GM19025 (cell line): ENCODE data around the gene TNS3.
"Not testable (repeated sequence)": the region's sequence is repeated elsewhere in the genome, so short reads cannot be mapped to it uniquely, and the experiment has no call there.

Source experiments
- ATAC-seq: cut with Tn5 transposase; IDR thresholded peaks from one replicate; pipeline ENCODE4 v1.9.1; 2021; ENCODE audit warnings: mild to moderate bottlenecking, low read depth, moderate library complexity; ENCODE audit not compliant: unreplicated experiment

The TNS3 gene

DNA sequence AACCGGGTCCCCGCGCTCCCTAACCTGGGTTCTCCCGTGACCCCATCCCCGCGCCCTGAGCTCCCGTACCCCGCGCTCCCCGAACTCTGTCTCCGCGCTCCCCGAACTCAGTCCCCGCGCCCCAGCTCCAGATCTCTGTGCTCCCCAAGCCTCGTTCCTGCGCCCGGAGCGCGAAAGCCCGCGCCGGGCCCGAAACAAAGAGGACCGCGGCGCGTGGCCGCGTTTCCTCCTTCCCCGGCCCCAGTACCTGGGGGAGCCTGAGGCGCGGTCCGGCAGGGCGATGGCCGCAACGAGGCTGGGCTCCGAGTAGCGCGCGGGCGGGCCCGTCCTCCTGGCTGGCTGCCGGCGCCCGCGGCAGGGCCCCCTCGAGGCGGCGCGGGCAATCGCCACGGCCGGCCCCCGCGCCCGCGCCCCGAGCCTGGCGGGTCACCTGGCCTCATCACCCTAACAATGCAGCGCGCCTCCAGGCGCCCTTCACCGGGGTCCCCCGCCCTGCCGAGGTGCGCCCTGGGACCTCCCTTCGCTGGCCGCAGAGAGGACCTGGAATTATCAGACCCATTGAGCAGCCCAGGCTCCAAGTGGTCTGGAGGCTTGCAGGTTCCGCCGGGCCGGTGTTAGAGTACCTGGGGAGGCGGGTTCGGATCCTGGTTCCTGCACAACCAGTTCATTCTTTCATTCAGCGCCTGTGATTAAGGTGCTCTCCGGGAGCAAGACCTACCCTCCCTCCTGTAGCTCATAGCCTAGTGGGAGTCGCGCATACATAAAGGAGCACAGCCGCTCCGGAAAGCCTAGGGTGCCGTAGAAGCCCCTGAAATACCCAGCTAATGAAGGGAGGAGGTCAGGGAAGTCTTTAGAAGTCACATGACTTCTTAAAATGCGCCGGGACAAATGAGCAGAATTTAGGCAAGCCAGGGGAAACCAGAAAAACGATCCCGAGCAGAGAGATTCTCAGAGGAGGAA, at the start of gene TNS3:
Gene TNS3, minus strand, starts transcription at position 308 of the 960 bp plus-strand sequence. CDS start 142,475 bp downstream, outside the sequence.
- no peak for ATAC-seq

DNA sequence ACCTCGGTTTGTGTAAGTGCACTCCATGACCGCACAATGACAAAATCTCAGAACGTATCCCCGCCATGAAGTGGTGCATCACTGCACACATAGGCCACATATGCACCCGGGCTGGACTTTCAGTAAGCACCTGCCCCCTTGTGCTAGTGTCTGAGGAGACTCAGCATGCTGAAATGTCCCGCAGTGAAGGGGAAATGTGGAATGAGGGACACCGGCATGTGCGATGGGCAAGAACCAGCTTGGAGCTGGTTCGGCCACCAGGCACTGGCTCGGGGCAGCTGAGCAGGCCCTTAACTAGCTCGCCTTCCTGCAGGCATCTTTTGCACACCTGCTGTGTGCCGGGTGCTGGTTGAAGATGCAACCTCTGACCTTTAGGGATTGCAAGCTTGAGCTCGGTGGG, 49.8 kb upstream of the TNS3 start:
- ATAC-seq = no peak

DNA sequence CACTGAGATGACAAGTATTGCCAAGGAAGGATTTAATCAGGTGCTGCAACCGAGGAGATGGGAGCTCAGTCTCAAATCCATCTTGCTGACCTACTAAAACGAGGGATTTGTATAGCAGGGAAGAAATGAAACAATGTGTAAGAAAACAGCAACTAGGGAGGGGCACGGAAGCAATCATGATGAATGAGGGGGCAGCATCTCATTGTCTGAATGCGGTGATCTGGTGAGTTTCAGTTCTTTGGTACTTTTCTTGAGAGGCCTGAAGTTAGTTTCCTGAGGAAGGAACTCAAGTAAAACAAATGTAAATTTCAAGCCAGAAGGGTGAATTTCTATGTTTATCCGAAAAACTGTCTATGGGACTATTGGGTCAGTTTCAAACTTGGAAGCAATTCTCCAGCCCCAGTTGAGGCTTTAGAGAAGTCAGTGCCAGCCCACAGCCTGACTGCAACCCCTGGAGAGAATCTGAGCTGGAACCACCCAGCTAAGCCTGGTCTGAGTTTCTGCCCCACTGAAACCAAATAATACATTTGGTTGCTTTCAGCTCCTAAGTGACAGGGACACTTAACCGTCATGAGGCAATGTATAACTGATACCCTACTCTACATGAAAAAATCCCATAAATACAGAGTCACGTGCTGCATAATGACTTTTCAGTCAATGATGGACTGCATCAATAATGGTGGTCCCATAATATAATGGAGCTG, 45.8 kb upstream of the TNS3 start:
- no peak for ATAC-seq

DNA sequence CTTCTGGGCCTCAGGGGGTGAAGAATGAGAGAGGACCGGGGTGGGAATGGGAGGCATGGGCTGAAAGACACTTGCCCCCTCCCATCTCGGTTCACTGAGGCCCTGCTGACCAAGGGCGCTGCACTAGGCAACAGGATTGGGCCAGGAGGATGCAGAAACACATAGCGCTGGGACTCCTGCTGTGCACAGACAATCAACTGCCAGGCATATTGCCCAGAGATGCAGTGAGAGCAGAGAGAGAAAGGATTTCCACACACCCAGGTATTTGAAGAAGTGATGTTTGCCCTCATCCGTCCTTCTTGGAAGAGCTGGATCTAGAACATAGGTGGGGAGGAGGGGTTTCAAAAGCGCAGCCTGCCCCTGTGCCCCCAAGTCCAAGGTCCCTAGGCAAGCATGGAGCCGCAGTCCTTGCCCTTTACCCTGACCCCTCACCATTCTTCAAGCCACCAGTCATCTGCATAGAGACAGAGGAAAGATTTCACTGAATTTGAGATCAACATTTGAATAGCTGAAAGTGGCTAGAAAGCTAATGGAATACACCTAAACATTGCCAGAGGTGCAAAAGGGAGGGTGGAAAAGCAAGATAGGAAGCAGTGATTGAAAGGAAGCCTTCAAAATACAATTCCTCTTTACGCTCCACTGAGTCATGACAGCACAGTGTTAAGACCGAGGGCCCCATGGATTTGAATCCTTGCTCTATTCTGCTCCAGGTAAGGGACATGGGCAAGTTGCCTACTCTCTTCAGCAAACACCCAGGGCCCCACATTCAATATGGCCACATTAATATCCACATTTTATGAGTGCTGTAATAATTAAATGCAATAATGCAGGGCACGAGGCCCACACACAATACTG, 44.2 kb upstream of the TNS3 start:
- no peak for ATAC-seq

DNA sequence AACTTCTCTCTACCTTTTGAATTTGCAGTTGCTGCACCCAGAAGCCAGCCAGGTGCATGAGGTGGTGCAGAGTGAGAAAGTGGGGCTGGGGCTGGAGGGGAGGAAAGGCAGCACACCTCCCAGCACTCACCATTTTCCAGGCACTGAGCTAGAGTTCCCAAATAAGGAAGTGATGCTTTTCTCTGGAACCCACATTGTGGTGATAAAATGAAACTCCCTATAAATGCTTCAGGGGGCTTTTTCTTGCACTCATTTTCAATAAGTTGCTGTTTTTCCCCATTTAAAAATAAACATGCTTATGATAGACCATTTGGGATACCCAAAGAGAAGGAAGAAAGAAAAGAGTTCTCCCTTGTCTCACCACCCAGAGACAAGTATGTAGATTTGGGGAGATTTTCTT, 42.8 kb upstream of the TNS3 start:
- ATAC-seq = no peak

DNA sequence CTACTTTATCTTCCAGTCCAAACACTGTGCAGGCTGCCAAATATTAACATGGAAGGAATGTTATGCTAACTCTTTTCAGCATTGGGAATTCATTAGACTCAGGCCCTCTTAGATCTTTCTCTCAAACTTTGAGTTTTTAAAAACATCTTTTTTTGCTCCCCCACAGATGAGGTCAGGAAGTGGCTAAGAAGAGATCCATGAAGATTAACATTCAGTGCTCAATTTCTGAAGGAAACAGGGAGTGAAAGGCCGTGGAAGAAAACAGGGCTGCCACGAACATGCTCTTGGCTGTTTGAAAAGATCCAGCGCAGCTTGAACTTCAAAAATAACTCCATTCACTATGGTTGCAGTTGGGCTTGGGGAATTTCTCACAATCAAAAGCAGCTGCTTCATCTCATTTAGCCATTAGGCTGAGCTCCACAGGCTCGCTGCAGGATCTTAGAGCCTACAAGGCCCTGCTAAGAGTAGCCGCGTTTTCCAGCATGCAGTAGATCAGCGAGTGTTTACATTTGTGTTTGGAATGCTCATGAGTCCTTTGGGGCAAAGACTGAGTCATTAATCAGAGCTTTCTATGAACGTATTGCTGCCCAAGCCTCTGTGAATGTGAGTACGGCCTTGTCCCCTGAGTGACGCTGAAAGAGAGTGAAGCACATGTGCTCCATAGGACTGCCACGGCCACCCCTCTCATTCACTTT, 41.2 kb upstream of the TNS3 start:
- no peak for ATAC-seq

DNA sequence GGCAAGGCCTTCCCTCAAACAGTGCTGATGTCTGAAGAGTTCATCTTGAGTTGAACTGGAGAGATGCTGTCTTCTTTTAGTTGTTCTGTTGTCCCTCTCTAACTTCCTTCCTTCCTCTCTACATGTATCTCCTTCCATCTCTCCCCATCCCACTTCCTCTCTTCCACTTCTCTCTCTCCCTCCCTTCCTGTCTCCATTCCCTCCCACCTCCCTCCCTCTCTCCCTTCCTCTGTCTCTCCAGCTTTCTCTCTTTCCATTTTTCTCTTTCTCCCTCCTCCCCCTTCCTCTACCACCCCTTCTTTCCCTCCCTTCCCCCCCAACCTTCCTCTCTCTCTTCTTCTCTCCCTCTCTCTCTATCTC, 40.7 kb upstream of the TNS3 start:
- ATAC-seq = no peak

DNA sequence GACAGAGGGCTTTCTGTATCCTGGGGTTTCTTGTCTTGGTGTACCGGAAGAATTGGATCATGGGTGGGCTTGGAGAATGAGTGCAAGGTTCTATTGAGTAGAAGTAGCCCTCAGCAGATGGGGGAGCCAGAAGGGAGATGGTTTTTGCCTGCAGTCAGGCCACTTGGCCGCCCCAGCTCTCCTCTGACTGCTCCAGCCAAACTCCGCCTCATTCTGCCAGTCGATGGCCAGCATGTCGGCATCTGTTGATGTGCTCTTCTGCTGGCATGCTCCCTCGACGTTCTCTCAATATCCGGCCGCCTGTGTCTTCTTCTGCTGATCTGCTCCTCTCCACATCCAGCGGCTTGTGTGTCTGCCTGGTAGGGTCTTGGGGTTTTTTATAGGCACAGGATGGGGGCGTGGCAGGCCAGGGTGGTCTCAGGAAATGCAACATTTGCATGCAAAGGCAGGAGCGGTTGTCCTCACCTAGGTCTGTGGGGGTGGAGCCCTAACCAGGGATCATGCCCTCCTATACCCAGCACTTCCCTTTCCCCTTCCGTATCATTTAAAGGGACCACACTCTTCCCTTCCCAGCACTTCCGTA, 40.2 kb upstream of the TNS3 start:
- no peak for ATAC-seq

DNA sequence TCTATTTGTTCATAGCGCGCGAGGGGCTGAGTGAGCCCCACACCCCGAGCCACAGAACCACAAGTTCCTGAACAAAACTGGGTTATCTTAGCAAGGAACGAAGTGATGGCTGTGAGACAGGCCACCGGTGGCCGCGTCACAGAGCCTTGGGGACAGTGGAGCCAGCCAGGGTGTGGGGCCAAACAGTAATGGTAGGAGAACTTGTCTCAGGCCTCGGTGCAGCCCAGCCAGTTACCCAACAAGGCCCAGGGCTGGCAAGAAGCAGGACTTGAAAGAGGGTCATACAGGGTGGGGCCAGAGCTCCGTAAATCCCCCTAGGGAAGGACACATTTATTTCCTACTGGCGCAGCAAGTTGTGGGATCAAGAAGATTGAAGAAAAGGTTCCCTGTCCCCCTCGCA, 39.4 kb upstream of the TNS3 start:
- ATAC-seq = no peak

DNA sequence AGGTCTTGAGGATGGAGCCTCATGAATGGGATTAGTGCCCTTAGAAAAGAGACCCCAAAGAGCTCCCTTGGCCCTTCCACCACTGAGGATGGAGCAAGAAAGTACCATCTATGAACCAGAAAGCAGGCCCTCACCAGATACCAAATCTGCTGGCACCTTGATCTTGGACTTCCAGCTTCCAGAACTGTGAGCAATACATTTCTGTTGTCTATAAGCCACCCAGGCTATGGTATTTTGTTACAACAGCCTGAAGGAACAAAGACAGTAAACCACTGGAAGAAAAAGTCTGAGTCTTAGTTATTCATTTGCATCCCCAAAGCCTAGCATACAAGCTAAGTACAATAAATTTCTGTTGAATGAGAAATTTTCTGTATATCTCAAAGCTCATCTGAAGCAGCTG, 37.9 kb upstream of the TNS3 start:
- no peak for ATAC-seq

DNA sequence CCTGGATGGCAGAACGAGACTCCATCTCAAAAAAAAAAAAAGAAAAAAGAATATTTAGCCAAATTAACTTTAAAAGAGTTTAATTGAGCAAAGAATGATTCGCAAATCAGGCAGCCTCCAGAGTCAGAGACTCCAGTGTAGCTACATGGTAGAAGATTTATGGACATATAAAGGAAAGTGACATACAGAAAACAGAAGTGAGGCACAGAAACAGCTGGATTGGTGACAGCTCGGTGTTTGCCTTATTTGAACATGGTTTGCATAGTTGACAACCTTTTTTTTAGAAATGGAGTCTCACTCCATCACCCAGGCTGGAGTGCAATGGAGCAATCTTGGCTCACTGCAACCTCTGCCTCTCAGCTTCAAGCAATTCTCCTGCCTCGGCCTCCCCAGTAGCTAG, 35.2 kb upstream of the TNS3 start:
- ATAC-seq = no peak

DNA sequence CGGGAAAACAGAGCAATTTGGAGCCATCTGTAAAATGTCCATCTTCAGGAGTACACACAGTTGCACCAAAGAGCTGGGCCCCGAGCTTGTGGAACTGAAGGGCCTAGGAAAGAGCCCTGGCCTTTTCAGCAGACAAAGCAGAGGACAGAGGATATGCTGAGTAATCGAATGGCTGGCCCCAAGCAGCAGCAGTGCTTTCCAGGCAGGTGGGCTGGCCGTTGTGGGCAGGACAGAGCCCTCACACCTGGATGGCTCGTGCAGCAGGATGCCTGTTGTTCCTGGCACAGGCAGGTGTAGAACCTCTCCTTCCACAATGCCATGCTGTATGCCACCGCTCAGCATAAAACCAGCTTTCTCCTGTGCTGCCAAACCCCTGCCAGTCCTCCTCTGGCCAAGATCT, 32.5 kb upstream of the TNS3 start:
- no peak for ATAC-seq

DNA sequence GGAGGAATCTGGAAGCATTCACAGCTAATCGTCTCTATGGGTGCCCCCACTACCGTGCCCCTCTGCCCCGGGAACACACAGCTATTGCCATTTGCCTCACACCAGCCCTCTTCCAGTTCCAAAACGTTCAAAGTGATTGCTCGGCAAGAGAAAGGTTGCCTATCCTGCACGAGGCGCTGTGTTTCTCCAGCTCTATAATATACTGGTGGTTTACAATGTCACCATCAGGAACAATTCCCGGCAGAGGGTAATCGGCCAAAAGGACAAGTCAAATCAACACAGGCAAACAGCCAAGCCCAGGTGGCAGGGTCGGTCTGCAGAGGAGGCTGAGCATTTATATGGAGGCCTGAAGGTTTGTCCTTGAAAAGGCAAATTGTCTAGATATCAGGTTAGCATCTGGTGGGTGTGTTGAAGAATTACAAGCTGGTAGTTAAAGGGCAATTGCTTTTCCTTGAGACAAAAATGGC, 29.2 kb upstream of the TNS3 start:
- no peak for ATAC-seq

DNA sequence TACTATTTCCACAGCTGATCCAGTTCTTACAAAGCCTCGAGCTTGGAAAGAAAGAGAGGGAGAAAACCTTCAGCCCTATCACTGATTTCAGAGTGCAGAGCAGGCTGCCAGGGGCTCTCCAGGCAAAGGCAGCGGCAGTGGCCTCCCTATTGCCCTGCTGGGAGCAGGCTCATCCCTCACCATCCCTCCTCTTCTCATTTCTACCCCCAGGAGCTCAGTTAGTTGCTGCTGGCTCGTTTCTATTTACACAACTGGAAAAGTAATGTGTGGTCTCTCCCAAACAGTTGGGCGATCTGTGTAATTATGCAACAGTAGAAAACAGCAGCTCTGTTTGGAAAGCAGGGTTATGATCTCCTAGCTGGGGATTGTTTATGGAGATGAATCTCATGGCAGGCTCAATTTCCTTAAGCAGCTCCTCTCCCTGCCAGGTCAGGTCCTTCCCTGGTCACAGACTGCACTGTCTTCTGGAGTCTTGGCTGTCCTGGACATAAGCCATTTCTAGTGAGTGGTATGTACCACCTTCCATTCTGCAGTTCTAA, 28.7 kb upstream of the TNS3 start:
- no peak for ATAC-seq

DNA sequence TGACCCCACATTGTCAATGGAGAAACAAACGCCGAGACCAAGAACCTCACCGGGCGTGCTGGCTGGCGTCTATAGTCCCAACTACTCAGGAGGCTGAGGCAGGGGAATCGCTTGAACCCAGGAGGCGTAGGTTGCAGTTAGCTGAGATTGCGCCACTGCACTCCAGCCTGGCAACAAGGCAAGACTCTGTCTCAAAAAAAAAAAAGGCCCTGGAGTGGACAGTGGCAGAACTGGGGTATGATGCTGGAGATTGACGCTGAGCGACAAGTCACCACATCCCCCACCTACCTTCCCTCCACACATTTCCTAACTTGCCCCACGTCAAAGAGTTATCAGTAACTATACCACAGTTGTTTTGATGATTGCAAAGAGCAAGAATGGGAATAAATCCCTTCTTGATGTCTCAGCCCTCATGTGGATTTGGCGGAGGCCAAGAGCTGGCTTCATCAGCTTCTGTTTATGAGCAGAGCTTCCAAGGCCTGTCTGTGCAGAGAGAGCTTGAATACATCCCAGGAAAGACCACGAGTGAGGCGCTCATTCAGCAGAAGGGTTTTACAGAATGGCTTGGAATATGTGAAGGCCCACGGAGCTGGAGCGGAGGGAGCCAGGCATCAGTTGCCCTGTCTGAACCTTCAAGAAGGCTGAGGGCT, 28.0 kb upstream of the TNS3 start:
- no peak for ATAC-seq

DNA sequence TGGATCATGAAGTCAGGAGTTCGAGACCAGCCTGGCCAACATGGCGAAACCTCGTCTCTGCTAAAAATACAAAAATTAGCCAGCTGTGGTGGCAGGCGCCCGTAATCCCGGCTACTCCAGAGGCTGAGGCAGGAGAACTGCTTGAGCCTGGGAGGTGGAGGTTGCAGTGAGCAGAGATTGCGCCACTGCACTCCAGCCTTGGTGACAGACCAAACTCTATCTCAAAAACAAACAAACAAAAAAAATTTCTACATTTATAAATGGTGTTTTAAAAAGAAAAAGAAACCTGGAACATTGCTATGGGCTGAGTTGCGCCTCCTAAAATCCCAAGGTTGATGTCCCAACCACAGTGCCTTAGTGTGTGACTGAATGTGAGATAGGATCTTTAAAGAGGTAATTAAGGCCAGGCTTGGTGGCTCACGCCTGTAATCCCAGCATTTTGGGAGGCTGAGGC, 24.7 kb upstream of the TNS3 start:
- ATAC-seq = not testable (repeated sequence)

DNA sequence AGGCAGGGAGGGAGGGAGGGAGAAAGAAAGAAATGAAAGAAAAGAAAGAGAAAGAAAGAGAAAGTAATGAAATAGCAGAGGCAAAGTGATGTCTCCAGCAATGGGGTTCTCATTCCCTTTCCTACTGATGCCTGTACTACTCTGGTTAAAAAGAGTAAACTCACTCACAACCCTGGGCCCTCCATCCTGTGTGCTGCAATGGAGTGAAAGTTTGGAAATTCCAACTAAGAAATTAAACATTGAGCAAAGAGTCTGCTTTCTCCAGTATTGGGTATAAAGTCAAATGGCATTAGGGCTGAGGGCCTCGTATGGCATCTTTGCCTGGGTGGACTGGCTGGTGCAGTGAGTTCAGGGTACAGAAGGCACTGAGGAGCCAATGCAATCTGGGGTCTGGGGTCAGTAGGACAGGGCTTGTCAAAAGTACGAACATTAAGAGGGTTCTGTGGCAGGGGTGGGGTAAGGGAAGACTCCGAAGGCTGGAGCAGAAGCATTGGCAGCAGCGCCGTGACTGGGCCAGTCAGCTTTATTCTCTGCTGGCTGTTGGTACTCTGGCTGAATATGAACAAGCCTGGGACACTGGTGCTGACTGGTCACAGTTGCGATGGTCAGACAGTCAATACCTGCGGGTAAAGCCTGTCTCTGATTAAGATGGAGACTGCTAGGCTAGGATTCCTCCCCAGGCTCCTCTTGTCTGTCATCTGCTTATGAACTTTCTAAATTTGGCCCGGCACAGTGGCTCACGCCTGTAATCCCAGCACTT, 24.1 kb upstream of the TNS3 start:
- ATAC-seq = no peak

DNA sequence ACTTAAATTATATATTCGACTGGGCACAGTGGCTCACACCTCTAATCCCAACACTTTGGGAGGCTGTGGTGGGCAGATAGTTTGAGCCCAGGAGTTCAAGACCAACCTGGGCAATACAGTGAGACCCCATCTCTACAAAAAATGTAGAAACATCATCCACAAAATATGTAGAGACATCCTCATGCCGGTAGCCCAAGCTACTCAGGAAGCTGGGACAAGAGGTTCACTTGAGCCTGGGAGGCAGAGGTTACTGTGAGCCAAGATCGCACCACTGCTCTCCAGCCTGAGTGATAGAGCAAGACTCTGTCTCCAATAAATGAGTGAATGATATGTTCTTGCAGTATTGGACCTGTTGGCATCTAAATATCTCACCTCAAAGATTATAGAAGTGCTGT, 22.6 kb upstream of the TNS3 start:
- no peak for ATAC-seq
